GM19025 (cell line): Measurements from ENCODE around the gene PRDM1.
"Not testable (repeated sequence)": the region's sequence is repeated elsewhere in the genome, so short reads cannot be mapped to it uniquely, and the experiment has no call there.

Experiments used
- ATAC-seq: cut with Tn5 transposase; IDR thresholded peaks from one replicate; pipeline ENCODE4 v1.9.1; 2021; ENCODE audit warnings: mild to moderate bottlenecking, low read depth, moderate library complexity; ENCODE audit not compliant: unreplicated experiment

Gene PRDM1

GRCh38 chr6:106134087-106134770, 48.1 kb downstream of the PRDM1 start:
- ATAC-seq: no peak

- ATAC-seq: no peak
Measured at GRCh38 chr6:106134906-106135634, 48.9 kb downstream of the PRDM1 start.

GRCh38 chr6:106135911-106136571, 49.9 kb downstream of the PRDM1 start:
- ATAC-seq: no peak

GRCh38 chr6:106136845-106137244, 50.7 kb downstream of the PRDM1 start:
- ATAC-seq: no peak

GRCh38 chr6:106138151-106138550, 52.0 kb downstream of the PRDM1 start:
- ATAC-seq: no peak

- peak; percentile 70 for ATAC-seq
Measured at GRCh38 chr6:106141441-106142237, 55.5 kb downstream of the PRDM1 start.

GRCh38 chr6:106142876-106143431, 56.8 kb downstream of the PRDM1 start:
- ATAC-seq: no peak

GRCh38 chr6:106143665-106144064, 57.5 kb downstream of the PRDM1 start:
- ATAC-seq: no peak

- ATAC-seq: no peak
Measured at GRCh38 chr6:106145144-106145543, 59.0 kb downstream of the PRDM1 start.

GRCh38 chr6:106145741-106146227, 59.6 kb downstream of the PRDM1 start:
- ATAC-seq: peak; percentile 32

GRCh38 chr6:106146852-106147351, 60.8 kb downstream of the PRDM1 start:
- ATAC-seq: peak; percentile 22

- no peak for ATAC-seq
Measured at GRCh38 chr6:106147476-106147875, 61.3 kb downstream of the PRDM1 start.

GRCh38 chr6:106149472-106150069, 63.4 kb downstream of the PRDM1 start:
- ATAC-seq: no peak

- not testable (repeated sequence) for ATAC-seq
Measured at GRCh38 chr6:106152476-106152875, 66.3 kb downstream of the PRDM1 start.

- no peak for ATAC-seq
Measured at GRCh38 chr6:106152952-106153351, 66.8 kb downstream of the PRDM1 start.

GRCh38 chr6:106154326-106154725, 68.2 kb downstream of the PRDM1 start:
- ATAC-seq: no peak

GRCh38 chr6:106155219-106155830, 69.2 kb downstream of the PRDM1 start:
- no peak for ATAC-seq

GRCh38 chr6:106156413-106156812, 70.3 kb downstream of the PRDM1 start:
- no peak for ATAC-seq

GRCh38 chr6:106156863-106157262, 70.7 kb downstream of the PRDM1 start:
- ATAC-seq: no peak
